ENCODE measurements around the gene MOV10. TPM values are rescaled to one million over a fixed set of nuclear protein-coding genes. Genes with fewer than 3 reads are reported as not detected.

MOV10 gene
- polyA plus RNA-seq, 1 donor from 2014 or later, result 1.4 TPM

- no peak overlapping the region for H3K4me3 ChIP-seq (ENCODE audit: low read length)
- no peaks in the 10 kb centered on the region for H3K9me2 ChIP-seq (ENCODE audit: insufficient read depth, low read length)
- H3K4me2 ChIP-seq (ENCODE audit: low read length), result no peak overlapping the region
- no peaks in the 10 kb centered on the region for H3K9me3 ChIP-seq (ENCODE audit: low read length)
- no peak overlapping the region for H3K9ac ChIP-seq (ENCODE audit: low read length)
- TF ChIP-seq REST (IDR thresholded peaks at IDR 0.05; ENCODE audit: borderline replicate concordance), result no peak
- no peak for TF ChIP-seq EP300 (conservative IDR thresholded peaks at IDR 0.05; ENCODE audit: poor library complexity, severe bottlenecking)
- TF ChIP-seq RAD21 (conservative IDR thresholded peaks at IDR 0.05), result no peak
- no peak for TF ChIP-seq POLR2AphosphoS5 (IDR thresholded peaks at IDR 0.05)
- no peak for TF ChIP-seq MXI1 (conservative IDR thresholded peaks at IDR 0.05; ENCODE audit: poor library complexity, severe bottlenecking)
- no peak for TF ChIP-seq EZH2 (IDR thresholded peaks at IDR 0.05; ENCODE audit: borderline replicate concordance, insufficient read depth, low read length, poor library complexity, severe bottlenecking)
- TF ChIP-seq CTCF (IDR thresholded peaks at IDR 0.05; ENCODE audit: poor library complexity, severe bottlenecking), result no peak
- no peak for TF ChIP-seq TAF1 (IDR thresholded peaks at IDR 0.05; ENCODE audit: low read depth)
- TF ChIP-seq SMC3 (conservative IDR thresholded peaks at IDR 0.05; ENCODE audit: poor library complexity), result no peak
- H3F3A ChIP-seq (ENCODE audit: insufficient read depth, low read length, poor library complexity, severe bottlenecking), result no peaks in the 10 kb centered on the region
- peaks cover 35% of the 10 kb centered on the region for H3K27me3 ChIP-seq (ENCODE audit: insufficient read depth, low read depth, low read length)
- no peak overlapping the region for H3K27ac ChIP-seq (ENCODE audit: low read length)
- H2AFZ ChIP-seq (ENCODE audit: low read depth, low read length), result no peak overlapping the region
- no peaks in the 10 kb centered on the region for H3K79me2 ChIP-seq (replicated peaks; ENCODE audit: insufficient read depth, low read length)
- no peaks in the 10 kb centered on the region for H4K20me1 ChIP-seq (ENCODE audit: insufficient read depth)
- no peaks in the 10 kb centered on the region for H3K36me3 ChIP-seq (ENCODE audit: insufficient read depth, low read length)
Measured at GRCh38 chr1:112711041-112711440, 36.6 kb downstream of the MOV10 start.

GRCh38 chr1:112711670-112712069 is 37.2 kb downstream of the MOV10 start:
- H3K27me3 ChIP-seq (ENCODE audit: insufficient read depth, low read depth, low read length), result peaks cover 32% of the 10 kb centered on the region

More at GRCh38 chr1:112711670-112712069, 37.2 kb downstream of the MOV10 start:
- no peaks in the 10 kb centered on the region for H3K79me2 ChIP-seq (replicated peaks; ENCODE audit: insufficient read depth, low read length)
- H3K9me2 ChIP-seq (ENCODE audit: insufficient read depth, low read length), result no peaks in the 10 kb centered on the region
- H3K27ac ChIP-seq (ENCODE audit: low read length), result no peak overlapping the region
- H3F3A ChIP-seq (ENCODE audit: insufficient read depth, low read length, poor library complexity, severe bottlenecking), result no peaks in the 10 kb centered on the region
- TF ChIP-seq SMC3 (conservative IDR thresholded peaks at IDR 0.05; ENCODE audit: poor library complexity) (no peak), CTCF (IDR thresholded peaks at IDR 0.05; ENCODE audit: poor library complexity, severe bottlenecking) (no peak), MXI1 (conservative IDR thresholded peaks at IDR 0.05; ENCODE audit: poor library complexity, severe bottlenecking) (no peak), EZH2 (IDR thresholded peaks at IDR 0.05; ENCODE audit: borderline replicate concordance, insufficient read depth, low read length, poor library complexity, severe bottlenecking) (no peak), TAF1 (IDR thresholded peaks at IDR 0.05; ENCODE audit: low read depth) (no peak), POLR2AphosphoS5 (IDR thresholded peaks at IDR 0.05) (no peak), REST (IDR thresholded peaks at IDR 0.05; ENCODE audit: borderline replicate concordance) (no peak), EP300 (conservative IDR thresholded peaks at IDR 0.05; ENCODE audit: poor library complexity, severe bottlenecking) (no peak), RAD21 (conservative IDR thresholded peaks at IDR 0.05) (no peak)
- H2AFZ ChIP-seq (ENCODE audit: low read depth, low read length), result no peak overlapping the region
- no peak overlapping the region for H3K4me2 ChIP-seq (ENCODE audit: low read length)
- H4K20me1 ChIP-seq (ENCODE audit: insufficient read depth), result no peaks in the 10 kb centered on the region
- H3K36me3 ChIP-seq (ENCODE audit: insufficient read depth, low read length), result no peaks in the 10 kb centered on the region
- H3K9me3 ChIP-seq (ENCODE audit: low read length), result no peaks in the 10 kb centered on the region
- no peak overlapping the region for H3K4me3 ChIP-seq (ENCODE audit: low read length)
- H3K9ac ChIP-seq (ENCODE audit: low read length), result no peak overlapping the region
